HT1080 (cell line): ENCODE data around the gene PRKCE. TPM values are rescaled to one million over a fixed set of nuclear protein-coding genes. Genes with fewer than 3 reads are reported as not detected.
A peak's percentile ranks its signal among the peaks of the same experiment; 100 is the strongest.

Experiments used
- DNase-seq: peaks from one replicate; pipeline ENCODE4 v3.0.0-alpha.2; 2015; ENCODE audit warnings: low read depth
- total RNA-seq: library from RNA; depleted of rRNA; stranded (reverse); fragments of >200 nt; shearing (Covaris generic); gene quantifications from 2 replicates; pipeline ENCODE4 v1.2.3, GENCODE V29; 2014

PRKCE gene
- total RNA-seq, 1 experiment from 2014 or later, result 31.7 TPM

- no peak for DNase-seq
Observed at GRCh38 chr2:46032161-46032813, 380.8 kb downstream of the PRKCE start.

GRCh38 chr2:46032996-46033395 is 381.5 kb downstream of the PRKCE start:
- DNase-seq, result peak; percentile 40

GRCh38 chr2:46034535-46034934 is 383.1 kb downstream of the PRKCE start:
- DNase-seq, result no peak

- DNase-seq, result peak; percentile 87
Observed at GRCh38 chr2:46036929-46037328, 385.5 kb downstream of the PRKCE start.

- no peak for DNase-seq
Observed at GRCh38 chr2:46039543-46040303, 388.2 kb downstream of the PRKCE start.

GRCh38 chr2:46040563-46041155 is 389.2 kb downstream of the PRKCE start:
- DNase-seq, result no peak

- no peak for DNase-seq
Observed at GRCh38 chr2:46041434-46041833, 390.0 kb downstream of the PRKCE start.

GRCh38 chr2:46042207-46042637 is 390.7 kb downstream of the PRKCE start:
- no peak for DNase-seq

GRCh38 chr2:46042711-46043110 is 391.2 kb downstream of the PRKCE start:
- no peak for DNase-seq

- peak; percentile 12 for DNase-seq
Observed at GRCh38 chr2:46045888-46046287, 394.4 kb downstream of the PRKCE start.

GRCh38 chr2:46047290-46047689 is 395.8 kb downstream of the PRKCE start:
- peak; percentile 34 for DNase-seq

GRCh38 chr2:46048693-46049092 is 397.2 kb downstream of the PRKCE start:
- no peak for DNase-seq

- no peak for DNase-seq
Observed at GRCh38 chr2:46050027-46050426, 398.6 kb downstream of the PRKCE start.

GRCh38 chr2:46050489-46050888 is 399.0 kb downstream of the PRKCE start:
- DNase-seq, result no peak

GRCh38 chr2:46051085-46051484 is 399.6 kb downstream of the PRKCE start:
- DNase-seq, result no peak

GRCh38 chr2:46053564-46053963 is 402.1 kb downstream of the PRKCE start:
- DNase-seq, result peak; percentile 7

GRCh38 chr2:46056541-46056940 is 405.1 kb downstream of the PRKCE start:
- no peak for DNase-seq

- DNase-seq, result no peak
Observed at GRCh38 chr2:46058140-46058539, 406.7 kb downstream of the PRKCE start.

GRCh38 chr2:46062637-46063412 is 411.4 kb downstream of the PRKCE start:
- DNase-seq, result peak; percentile 68

- DNase-seq, result no peak
Observed at GRCh38 chr2:46064396-46064795, 412.9 kb downstream of the PRKCE start.

- DNase-seq, result no peak
Observed at GRCh38 chr2:46065152-46065551, 413.7 kb downstream of the PRKCE start.

GRCh38 chr2:46066116-46066515 is 414.6 kb downstream of the PRKCE start:
- DNase-seq, result peak; percentile 52
